Retinal pigment epithelial cell (primary cell): ENCODE results near the gene KRAS.

ENCODE experiments used
- DNase-seq: peaks from one replicate; pipeline ENCODE4 v3.0.0-alpha.2; 2010; ENCODE audit warnings: low read depth
- H3K4me3 ChIP-seq: 2 replicates; pipeline ENCODE4 v1.5.1; 2011; ENCODE audit warnings: mild to moderate bottlenecking, low read length, control low read depth, moderate library complexity
- CTCF ChIP-seq: conservative IDR thresholded peaks from 2 replicates; pipeline ENCODE4 v1.5.1; 2011; ENCODE audit warnings: low read depth, low read length, control low read depth, inconsistent platforms

The KRAS gene

GRCh38 chr12:25197608-25198007 lies 53.1 kb downstream of the KRAS start:
- DNase-seq: no peak
- H3K4me3 ChIP-seq: no peak overlapping the region
- no peak for TF ChIP-seq CTCF

- DNase-seq: peak; percentile 80
- TF ChIP-seq CTCF: no peak
- H3K4me3 ChIP-seq: peak within 1 kb of the TSS; percentile 82
These were observed 55.4 kb downstream of the KRAS start, which contains the start of the genes DNAI7 and ETFRF1 for GRCh38 chr12:25195056-25195971. Gene DNAI7 (minus strand): TSS chr12:25195160. CDS start chr12:25195078, 82 bp downstream. Gene ETFRF1 (plus strand): TSS chr12:25195237. CDS start chr12:25203957, 8,720 bp downstream.

- peak overlapping the region; percentile 82 for H3K4me3 ChIP-seq
- DNase-seq: no peak
- no peak for TF ChIP-seq CTCF
These were observed 56.0 kb downstream of the KRAS start for GRCh38 chr12:25194722-25195055.

- DNase-seq: no peak
- H3K4me3 ChIP-seq: peak overlapping the region; percentile 82
- TF ChIP-seq CTCF: no peak
These were observed 56.5 kb downstream of the KRAS start for GRCh38 chr12:25194214-25194613.

- DNase-seq: no peak
- H3K4me3 ChIP-seq: no peak overlapping the region
- no peak for TF ChIP-seq CTCF
These were observed 59.9 kb downstream of the KRAS start for GRCh38 chr12:25190793-25191192.

GRCh38 chr12:25189656-25190055 lies 61.1 kb downstream of the KRAS start:
- no peak overlapping the region for H3K4me3 ChIP-seq
- no peak for DNase-seq
- no peak for TF ChIP-seq CTCF

GRCh38 chr12:25187781-25188180 lies 62.9 kb downstream of the KRAS start:
- no peak overlapping the region for H3K4me3 ChIP-seq
- peak; percentile 86 for DNase-seq
- no peak for TF ChIP-seq CTCF
